NCI-H510A (cell line): Measurements from ENCODE around the gene PCNX4.

ENCODE experiments used
- DNase-seq: peaks from one replicate; lab custom pipeline; 2025; lab: John Stamatoyannopoulos, UW

PCNX4 gene

GRCh38 chr14:60206249-60206670 lies 114.5 kb downstream of the PCNX4 start:
- no peak for DNase-seq

GRCh38 chr14:60206837-60207533 lies 115.3 kb downstream of the PCNX4 start:
- no peak for DNase-seq

GRCh38 chr14:60210703-60211102 lies 119.0 kb downstream of the PCNX4 start:
- no peak for DNase-seq

- no peak for DNase-seq
Observed at GRCh38 chr14:60211153-60211552, 119.4 kb downstream of the PCNX4 start.

GRCh38 chr14:60212503-60213371 lies 121.0 kb downstream of the PCNX4 start:
- no peak for DNase-seq

- no peak for DNase-seq
Observed at GRCh38 chr14:60214003-60214402, 122.3 kb downstream of the PCNX4 start.

- DNase-seq: no peak
Observed at GRCh38 chr14:60214415-60215126, 122.8 kb downstream of the PCNX4 start.

- no peak for DNase-seq
Observed at GRCh38 chr14:60215127-60215444, 123.4 kb downstream of the PCNX4 start.

GRCh38 chr14:60215520-60216420 lies 124.0 kb downstream of the PCNX4 start:
- no peak for DNase-seq

GRCh38 chr14:60217713-60218112 lies 126.0 kb downstream of the PCNX4 start:
- no peak for DNase-seq
